HL-60 (cell line): ENCODE measurements around the gene MTMR12.
"Not testable (repeated sequence)": the region's sequence is repeated elsewhere in the genome, so short reads cannot be mapped to it uniquely, and the experiment has no call there.

Experiments
- DNase-seq, 2 experiments: peaks; one replicate each; pipeline ENCODE4 v3.0.0-alpha.2; 2010 to 2020; ENCODE audit warnings: low read depth in 1 of 2, low spot score in 1 of 2
- H3K27ac ChIP-seq: fragments of 250-450 bp; sonication (Bioruptor Pico); replicated peaks from 2 replicates; pipeline ENCODE4 v1.5.1; 2020; ENCODE audit warnings: mild to moderate bottlenecking, moderate library complexity
- H3K27me3 ChIP-seq: fragments of 250-450 bp; sonication (Bioruptor Pico); 2 replicates; pipeline ENCODE4 v1.5.1; 2021; ENCODE audit warnings: mild to moderate bottlenecking, moderate library complexity; ENCODE audit not compliant: insufficient read depth, poor library complexity, severe bottlenecking
- H3K4me3 ChIP-seq: replicated peaks from 2 replicates; pipeline ENCODE4 v1.5.1; 2011; ENCODE audit warnings: mild to moderate bottlenecking, control low read depth, low read length; ENCODE audit not compliant: insufficient read depth
- GABPA ChIP-seq: IDR thresholded peaks from 2 replicates; pipeline ENCODE4 v1.6.1; 2012; ENCODE audit warnings: low read depth
- POLR2AphosphoS5 ChIP-seq: IDR thresholded peaks from 2 replicates; pipeline ENCODE4 v1.6.1; 2012; ENCODE audit warnings: low read depth
- SPI1 ChIP-seq: IDR thresholded peaks from 2 replicates; pipeline ENCODE4 v1.6.1; 2012; ENCODE audit warnings: low read depth, mild to moderate bottlenecking, borderline replicate concordance
- TF ChIP-seq, protein P1 (sequence below): IDR thresholded peaks from 2 replicates; pipeline ENCODE4 v1.6.1; 2012; ENCODE audit warnings: low read depth; ENCODE audit not compliant: insufficient replicate concordance
- TF ChIP-seq, protein P2 (sequence below): IDR thresholded peaks from one replicate; pipeline ENCODE4 v1.5.1; 2011; ENCODE audit warnings: low read length, control low read depth, inconsistent platforms; ENCODE audit not compliant: insufficient read depth

MTMR12 gene

DNA sequence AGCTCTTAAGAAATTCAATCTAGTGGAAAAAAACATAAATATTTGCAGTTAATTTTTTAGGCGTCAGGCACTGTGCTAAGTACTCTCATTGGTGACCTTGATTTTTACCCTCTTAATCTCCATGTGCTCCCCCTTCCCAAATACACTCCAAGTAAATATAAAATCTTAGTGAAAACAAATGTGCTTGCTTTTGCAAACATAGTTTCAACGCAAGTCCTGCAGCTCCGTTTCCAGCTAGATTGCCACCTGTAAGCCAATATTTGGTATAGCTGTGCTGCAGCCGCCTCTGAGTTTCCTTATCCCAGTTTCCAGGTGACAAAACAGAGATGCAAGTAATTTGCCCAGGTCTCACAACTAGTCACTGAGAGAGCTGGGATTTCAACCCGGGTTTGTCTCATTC is 1.9 kb upstream of the MTMR12 start:
- no peak overlapping the region for H3K27ac ChIP-seq
- TF ChIP-seq SPI1 (no peak), GABPA (no peak), POLR2AphosphoS5 (no peak)
- TF ChIP-seq, protein P1, sequence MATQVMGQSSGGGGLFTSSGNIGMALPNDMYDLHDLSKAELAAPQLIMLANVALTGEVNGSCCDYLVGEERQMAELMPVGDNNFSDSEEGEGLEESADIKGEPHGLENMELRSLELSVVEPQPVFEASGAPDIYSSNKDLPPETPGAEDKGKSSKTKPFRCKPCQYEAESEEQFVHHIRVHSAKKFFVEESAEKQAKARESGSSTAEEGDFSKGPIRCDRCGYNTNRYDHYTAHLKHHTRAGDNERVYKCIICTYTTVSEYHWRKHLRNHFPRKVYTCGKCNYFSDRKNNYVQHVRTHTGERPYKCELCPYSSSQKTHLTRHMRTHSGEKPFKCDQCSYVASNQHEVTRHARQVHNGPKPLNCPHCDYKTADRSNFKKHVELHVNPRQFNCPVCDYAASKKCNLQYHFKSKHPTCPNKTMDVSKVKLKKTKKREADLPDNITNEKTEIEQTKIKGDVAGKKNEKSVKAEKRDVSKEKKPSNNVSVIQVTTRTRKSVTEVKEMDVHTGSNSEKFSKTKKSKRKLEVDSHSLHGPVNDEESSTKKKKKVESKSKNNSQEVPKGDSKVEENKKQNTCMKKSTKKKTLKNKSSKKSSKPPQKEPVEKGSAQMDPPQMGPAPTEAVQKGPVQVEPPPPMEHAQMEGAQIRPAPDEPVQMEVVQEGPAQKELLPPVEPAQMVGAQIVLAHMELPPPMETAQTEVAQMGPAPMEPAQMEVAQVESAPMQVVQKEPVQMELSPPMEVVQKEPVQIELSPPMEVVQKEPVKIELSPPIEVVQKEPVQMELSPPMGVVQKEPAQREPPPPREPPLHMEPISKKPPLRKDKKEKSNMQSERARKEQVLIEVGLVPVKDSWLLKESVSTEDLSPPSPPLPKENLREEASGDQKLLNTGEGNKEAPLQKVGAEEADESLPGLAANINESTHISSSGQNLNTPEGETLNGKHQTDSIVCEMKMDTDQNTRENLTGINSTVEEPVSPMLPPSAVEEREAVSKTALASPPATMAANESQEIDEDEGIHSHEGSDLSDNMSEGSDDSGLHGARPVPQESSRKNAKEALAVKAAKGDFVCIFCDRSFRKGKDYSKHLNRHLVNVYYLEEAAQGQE: no peak
- TF ChIP-seq, protein P2, sequence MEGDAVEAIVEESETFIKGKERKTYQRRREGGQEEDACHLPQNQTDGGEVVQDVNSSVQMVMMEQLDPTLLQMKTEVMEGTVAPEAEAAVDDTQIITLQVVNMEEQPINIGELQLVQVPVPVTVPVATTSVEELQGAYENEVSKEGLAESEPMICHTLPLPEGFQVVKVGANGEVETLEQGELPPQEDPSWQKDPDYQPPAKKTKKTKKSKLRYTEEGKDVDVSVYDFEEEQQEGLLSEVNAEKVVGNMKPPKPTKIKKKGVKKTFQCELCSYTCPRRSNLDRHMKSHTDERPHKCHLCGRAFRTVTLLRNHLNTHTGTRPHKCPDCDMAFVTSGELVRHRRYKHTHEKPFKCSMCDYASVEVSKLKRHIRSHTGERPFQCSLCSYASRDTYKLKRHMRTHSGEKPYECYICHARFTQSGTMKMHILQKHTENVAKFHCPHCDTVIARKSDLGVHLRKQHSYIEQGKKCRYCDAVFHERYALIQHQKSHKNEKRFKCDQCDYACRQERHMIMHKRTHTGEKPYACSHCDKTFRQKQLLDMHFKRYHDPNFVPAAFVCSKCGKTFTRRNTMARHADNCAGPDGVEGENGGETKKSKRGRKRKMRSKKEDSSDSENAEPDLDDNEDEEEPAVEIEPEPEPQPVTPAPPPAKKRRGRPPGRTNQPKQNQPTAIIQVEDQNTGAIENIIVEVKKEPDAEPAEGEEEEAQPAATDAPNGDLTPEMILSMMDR: no peak
- H3K27me3 ChIP-seq: no peaks in the 10 kb centered on the region
- no peak for DNase-seq
- H3K4me3 ChIP-seq: no peak overlapping the region

- not testable (repeated sequence) for DNase-seq, H3K4me3 ChIP-seq, H3K27ac ChIP-seq, H3K27me3 ChIP-seq
These were observed 1.4 kb upstream of the MTMR12 start for GRCh38 chr5:32314152-32314488.

GRCh38 chr5:32312197-32312594 is 543 bp downstream of the MTMR12 start:
- TF ChIP-seq, protein P1: peak; percentile 28
- no peak; the same call in 1 of the 2 replicates for TF ChIP-seq POLR2AphosphoS5
- DNase-seq: peak in 1 of 2 experiments; percentile 32
- H3K27ac ChIP-seq: peak overlapping the region; percentile 56
- H3K27me3 ChIP-seq: no peaks in the 10 kb centered on the region
- H3K4me3 ChIP-seq: peak overlapping the region; percentile 74

- no peak for DNase-seq
- TF ChIP-seq GABPA: no peak
- TF ChIP-seq, protein P1: no peak
- TF ChIP-seq SPI1: no peak
- TF ChIP-seq, protein P2: no peak
- no peak for TF ChIP-seq POLR2AphosphoS5
- no peaks in the 10 kb centered on the region for H3K27me3 ChIP-seq
- H3K4me3 ChIP-seq: peak overlapping the region; percentile 74
- peak overlapping the region; percentile 56 for H3K27ac ChIP-seq
These were observed 1.1 kb downstream of the MTMR12 start for GRCh38 chr5:32311404-32312196.
